Stimulated activated CD8-positive, alpha-beta memory T cell treated with anti-CD3 and anti-CD28 coated beads, Interleukin-4, amount 100 ng/mL, for 4 hours (primary cell): ENCODE data around the gene IWS1.

Source experiments
- DNase-seq, 2 donors: peaks; one replicate each; pipeline ENCODE4 v3.0.0-alpha.2; 2020; ENCODE audit warnings: low read depth in 2 of 2, low spot score in 1 of 2

IWS1 gene

GRCh38 chr2:127503491-127503890, 22.8 kb downstream of the IWS1 start:
- no peak for DNase-seq

DNA sequence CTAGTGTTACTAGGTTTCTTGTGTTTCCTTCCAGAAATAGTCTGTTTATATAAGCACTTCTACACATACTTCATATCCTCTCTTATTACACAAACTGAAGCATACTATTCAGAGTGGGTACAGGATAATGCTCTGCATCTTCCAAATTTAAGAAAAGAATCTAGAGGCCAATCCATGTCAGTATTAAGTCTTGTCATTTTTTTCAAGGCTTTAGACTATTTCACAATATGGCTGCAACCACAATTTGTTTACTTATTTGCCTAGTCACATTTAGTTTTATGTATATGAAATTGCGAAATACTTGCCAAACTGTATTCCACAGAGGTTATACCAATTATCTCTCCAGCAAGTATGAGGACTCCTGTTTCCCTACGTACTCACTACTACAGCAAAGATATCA, 27.9 kb downstream of the IWS1 start:
- no peak for DNase-seq

DNA sequence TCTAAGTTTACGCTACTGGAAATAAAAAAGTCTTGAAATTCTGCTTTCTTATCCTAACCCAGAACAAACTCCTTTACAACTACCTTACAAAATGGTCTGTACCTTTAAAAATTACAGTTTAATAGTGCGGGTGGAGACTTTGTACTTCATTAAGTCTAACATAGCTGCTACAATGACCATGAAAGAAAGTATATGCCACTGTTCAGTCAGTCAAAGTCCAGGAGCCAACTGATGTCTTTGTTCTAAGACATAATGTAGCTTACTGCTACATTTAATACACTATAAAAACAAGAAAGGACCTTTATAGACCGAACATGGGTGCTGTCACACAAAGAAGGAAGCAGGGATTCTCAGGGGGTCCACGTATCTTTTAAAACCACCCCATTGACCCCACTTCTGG, 36.0 kb downstream of the IWS1 start:
- no peak for DNase-seq

GRCh38 chr2:127486247-127487058, 39.8 kb downstream of the IWS1 start:
- no peak for DNase-seq

DNA sequence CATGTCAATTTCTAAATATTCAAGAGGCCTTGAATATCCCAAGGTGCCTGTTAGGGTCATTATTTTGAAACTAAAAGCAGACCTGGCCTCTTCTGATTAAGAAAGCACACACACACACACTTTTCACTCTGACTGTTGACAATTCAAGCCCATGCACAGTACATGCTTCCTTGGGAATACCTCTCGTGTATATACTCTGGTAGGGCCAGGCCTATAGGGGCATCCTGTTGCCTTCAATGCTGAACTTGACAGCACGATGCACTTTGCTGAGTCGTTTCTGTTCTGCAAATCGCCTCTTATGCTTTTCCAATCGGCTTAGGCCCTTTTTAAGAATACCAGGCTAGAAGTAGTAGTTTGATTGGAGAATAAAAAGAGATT, 40.6 kb downstream of the IWS1 start:
- no peak for DNase-seq

GRCh38 chr2:127485051-127485693, 41.1 kb downstream of the IWS1 start:
- no peak for DNase-seq

- DNase-seq: no peak
These were observed 44.3 kb downstream of the IWS1 start for GRCh38 chr2:127482031-127482430.

DNA sequence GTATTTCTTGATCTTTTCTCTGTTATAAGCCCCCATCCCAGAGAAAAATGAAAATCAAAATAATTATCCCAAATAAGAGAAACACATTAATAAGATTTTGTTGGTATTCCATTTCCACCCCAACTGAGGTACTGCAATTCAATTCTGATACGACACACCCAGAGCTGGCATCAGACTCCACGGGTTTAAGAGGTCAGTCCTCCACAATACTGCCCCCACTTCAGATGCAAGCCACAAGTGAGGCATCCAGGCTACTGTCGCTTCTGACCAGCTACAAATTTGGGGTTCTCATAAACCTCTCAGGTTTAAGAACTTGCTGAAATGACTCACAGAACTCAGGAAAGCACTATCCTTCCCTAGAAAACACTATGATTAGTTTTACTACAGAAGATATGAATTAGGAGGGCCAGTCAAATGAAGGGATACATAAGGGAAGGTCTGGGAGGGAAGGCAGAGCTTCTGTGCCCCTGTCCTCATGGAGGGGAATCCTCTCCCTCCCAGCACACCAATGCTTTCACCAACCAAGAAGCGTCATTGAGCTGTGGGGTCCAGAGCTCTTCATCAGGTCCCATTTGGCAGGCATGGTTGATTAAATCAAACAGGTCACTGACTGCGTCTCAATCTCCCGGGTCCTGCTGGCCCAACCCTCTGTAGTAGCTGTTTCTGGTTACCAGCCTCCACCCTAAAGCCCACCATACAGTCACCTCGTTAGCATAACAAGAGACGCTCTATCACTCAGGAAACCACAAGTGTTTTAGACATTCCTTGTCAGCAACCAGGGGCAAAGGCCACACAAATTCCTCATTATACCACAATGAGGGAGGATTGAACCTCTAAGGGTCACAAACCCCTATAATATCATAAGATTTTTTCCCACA, 46.2 kb downstream of the IWS1 start:
- DNase-seq: no peak

DNA sequence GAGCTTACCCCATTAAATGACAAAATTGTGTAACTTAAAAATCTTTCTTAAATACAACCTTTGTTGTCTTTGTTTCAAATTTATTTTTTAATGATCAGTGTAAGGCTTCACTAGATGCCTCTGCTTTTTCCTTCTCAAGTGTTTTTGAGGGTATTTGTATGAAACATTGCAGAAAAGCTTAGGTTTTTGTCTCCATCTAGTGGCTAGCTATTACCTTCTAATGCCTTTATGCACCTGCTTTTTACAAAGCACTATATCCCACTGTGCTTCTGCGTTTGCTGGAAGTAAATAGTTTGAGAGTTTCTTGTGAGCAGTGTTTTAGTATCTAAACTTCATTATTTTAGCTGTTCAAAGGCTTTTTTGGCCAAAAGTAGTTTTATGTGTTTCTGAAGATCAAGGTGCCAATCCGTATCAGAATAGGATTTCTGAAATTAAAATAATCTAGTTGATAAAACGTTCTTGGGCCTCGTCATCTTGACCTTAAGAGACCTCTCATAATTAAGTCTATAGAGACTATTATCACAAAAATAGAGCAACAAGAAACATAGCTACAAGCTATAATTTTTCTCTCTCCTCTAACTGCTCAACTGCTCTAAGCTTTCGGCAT, 47.0 kb downstream of the IWS1 start:
- DNase-seq: no peak

DNA sequence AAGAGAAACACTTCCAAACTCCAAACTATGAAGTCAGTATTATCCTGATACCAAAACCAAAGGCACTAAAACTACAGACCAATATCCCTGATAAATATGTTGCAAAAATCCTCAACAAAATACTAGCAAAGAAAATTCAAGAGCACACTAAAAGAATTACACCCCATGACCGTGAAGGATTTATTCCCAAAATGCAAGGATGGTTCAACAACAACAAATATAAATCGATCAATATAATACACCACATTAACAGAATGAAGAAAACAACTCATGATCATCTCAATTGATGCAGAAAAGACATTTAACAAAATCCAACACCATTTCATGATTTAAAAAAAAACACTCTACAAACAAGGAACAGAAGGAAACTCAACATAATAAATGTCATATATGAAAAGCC, 50.5 kb downstream of the IWS1 start:
- DNase-seq: no peak

- DNase-seq: no peak
These were observed 54.0 kb downstream of the IWS1 start for GRCh38 chr2:127472268-127472667.

- DNase-seq: no peak
These were observed 54.9 kb downstream of the IWS1 start for GRCh38 chr2:127471286-127471988.

DNA sequence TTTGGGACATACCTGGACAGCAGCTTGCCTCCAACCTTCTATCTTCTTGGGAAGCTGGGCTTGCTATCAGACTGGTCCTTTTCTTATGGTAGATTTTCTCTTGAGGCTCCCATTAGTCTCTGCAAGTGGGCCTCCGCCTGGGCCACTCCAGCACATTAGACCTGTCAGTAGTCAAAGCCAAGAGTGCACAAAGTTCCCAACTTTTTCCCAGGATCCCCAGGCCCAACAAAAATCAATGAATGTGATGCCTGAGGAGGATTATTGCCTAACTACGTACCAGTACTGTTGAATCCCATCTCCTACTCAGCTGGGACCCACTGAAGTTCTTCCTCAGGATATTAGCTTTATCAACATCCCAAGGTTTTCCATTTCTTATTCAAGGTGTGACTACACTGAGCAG, 56.3 kb downstream of the IWS1 start:
- DNase-seq: no peak

- DNase-seq: no peak
These were observed 57.2 kb downstream of the IWS1 start for GRCh38 chr2:127469051-127469450.

DNA sequence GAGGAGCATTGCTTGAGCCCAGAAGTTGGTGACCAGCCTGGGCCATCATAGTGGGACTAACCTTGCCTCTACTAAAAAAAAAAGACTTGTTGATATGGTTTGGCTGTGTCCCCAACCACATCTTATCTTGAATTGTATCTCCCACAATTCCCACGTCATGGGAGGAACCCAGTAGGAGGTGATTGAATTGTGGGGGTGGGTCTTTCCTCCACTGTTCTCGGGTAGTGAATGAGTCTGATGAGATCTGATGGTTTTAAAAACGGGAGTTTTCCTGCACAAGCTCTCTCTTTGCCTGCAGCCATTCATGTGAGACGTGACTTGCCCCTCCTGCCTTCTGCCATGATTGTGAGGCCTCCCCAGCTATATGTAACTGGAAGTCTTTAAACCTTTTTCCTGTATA, 61.0 kb downstream of the IWS1 start:
- DNase-seq: no peak

GRCh38 chr2:127464470-127465257, 61.6 kb downstream of the IWS1 start:
- no peak for DNase-seq

GRCh38 chr2:127463155-127463991, 62.9 kb downstream of the IWS1 start:
- DNase-seq: no peak

DNA sequence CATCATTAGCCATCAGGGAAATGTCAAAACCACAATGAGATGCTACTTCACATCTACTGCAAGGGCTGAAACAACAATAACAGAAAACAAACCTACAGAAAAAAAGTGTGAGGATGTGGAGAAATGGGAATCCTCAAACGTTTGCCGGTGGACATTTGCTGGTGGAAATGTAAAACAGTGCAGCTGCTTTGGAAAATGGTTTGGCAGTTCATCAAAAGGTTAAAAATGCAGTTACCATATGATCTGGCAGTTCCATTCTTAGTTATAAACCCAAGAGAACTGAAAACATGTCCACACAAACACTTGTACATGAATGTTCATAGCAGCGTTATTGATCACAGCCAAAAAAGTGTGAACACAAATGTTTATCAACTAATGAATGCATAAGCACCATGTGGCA, 63.8 kb downstream of the IWS1 start:
- no peak for DNase-seq

- DNase-seq: no peak
These were observed 69.3 kb downstream of the IWS1 start for GRCh38 chr2:127456960-127457359.
